Esophagus squamous epithelium (tissue), 5 donors: ENCODE data around the gene STAM. TPM values are rescaled to one million over a fixed set of nuclear protein-coding genes. Genes with fewer than 3 reads are reported as not detected.

Experiments used
- DNase-seq: peaks from one replicate; lab custom pipeline; 2025; lab: John Stamatoyannopoulos, UW
- H3K27ac ChIP-seq, 4 donors: fragments of 200-600 bp; sonication (generic); one replicate each; pipeline ENCODE4 v1.5.1; 2016 to 2019; ENCODE audit warnings: mild to moderate bottlenecking in 1 of 4
- H3K27me3 ChIP-seq, 4 donors: fragments of 200-600 bp; sonication (generic); 1 replicate in 3 of 4; 2 replicates in 1 of 4; pipeline versions ENCODE4 v1.5.1 to v1.6.0; 2017 to 2021; ENCODE audit warnings: antibody characterized with exemption in 1 of 4
- H3K36me3 ChIP-seq, 3 donors: fragments of 200-600 bp; sonication (generic); one replicate each; pipeline ENCODE4 v1.5.1; 2016 to 2019
- H3K4me1 ChIP-seq, 3 donors: fragments of 200-600 bp; sonication (generic); one replicate each; pipeline ENCODE4 v1.5.1; 2017 to 2019
- H3K4me3 ChIP-seq, 4 donors: fragments of 200-600 bp; sonication (generic); 1 replicate in 3 of 4; 2 replicates in 1 of 4; pipeline ENCODE4 v1.5.1; 2016 to 2019; ENCODE audit warnings: mild to moderate bottlenecking in 2 of 4, moderate library complexity in 1 of 4
- H3K9me3 ChIP-seq, 3 donors: fragments of 200-600 bp; sonication (generic); one replicate each; pipeline ENCODE4 v1.5.1; 2016 to 2019
- CTCF ChIP-seq, 6 experiments: fragments of 450-650 bp in 4 of 6; fragments of 200-600 bp in 2 of 6; sonication (generic) in 2 of 6; IDR thresholded peaks; one replicate each; pipeline ENCODE4 v1.5.1; 2016 to 2019; ENCODE audit warnings: antibody characterized with exemption in 6 of 6, mild to moderate bottlenecking in 4 of 6, moderate library complexity in 4 of 6
- POLR2A ChIP-seq, 4 donors: fragments of 450-650 bp; IDR thresholded peaks; one replicate each; pipeline ENCODE4 v1.6.1; 2017; ENCODE audit warnings: antibody characterized with exemption in 4 of 4, mild to moderate bottlenecking in 4 of 4, moderate library complexity in 3 of 4
- WGBS, 2 donors: methylation state at CpG; one replicate each; pipeline ENCODE4 v1.1.5; 2018; 5-methylcytosine and 5-hydroxymethylcytosine counted together
- intact Hi-C: fragments of 100-400 bp; cut with DNase I; formaldehyde crosslinking; loops from one replicate; pipeline ENCODE4 v1.15.0; 2022
- total RNA-seq, 4 donors: library from RNA; depleted of rRNA; stranded (reverse); fragments of >200 nt; gene quantifications; one replicate each; pipeline ENCODE4 v1.1.0, GENCODE V29; 2016
- donor health status: DM: yes; HTN: yes; CAD: no.

STAM gene
- total RNA-seq, 4 donors from 2014 or later = 19.9 to 28.6 (median 22.7) TPM

- no peak overlapping the region for H3K4me3 ChIP-seq
- no peak for DNase-seq
- 36 to 38% methylated on average over 4 of the region's 4 CpGs for WGBS, 2 donors
- H3K36me3 ChIP-seq = peaks cover 0 to 21% (median 0%) of the 10 kb centered on the region in 3 donors
- intact Hi-C loops = no loop called here
- TF ChIP-seq POLR2A (IDR thresholded peaks at IDR 0.05) (no peak), CTCF (IDR thresholded peaks at IDR 0.05) (no peak)
- H3K27ac ChIP-seq = peak overlapping the region in 3 of 4 donors; percentile 70 to 79 (median 73)
- peaks cover 0 to 28% (median 2%) of the 10 kb centered on the region in 3 donors for H3K4me1 ChIP-seq
- H3K9me3 ChIP-seq = no peaks in the 10 kb centered on the region
- H3K27me3 ChIP-seq = no peaks in the 10 kb centered on the region
Measured at GRCh38 chr10:17665747-17666146, 21.8 kb downstream of the STAM start.

- 67 to 74% methylated on average over 6 of the region's 6 CpGs for WGBS, 2 donors
- TF ChIP-seq POLR2A (IDR thresholded peaks at IDR 0.05) (no peak), CTCF (IDR thresholded peaks at IDR 0.05) (no peak)
- no peak for DNase-seq
- Histone ChIP-seq H3K36me3 (no peaks in the 10 kb centered on the region), H3K9me3 (no peaks in the 10 kb centered on the region), H3K4me3 (no peak overlapping the region), H3K27me3 (no peaks in the 10 kb centered on the region), H3K27ac (peak overlapping the region in 1 of 4 donors; percentile 7), H3K4me1 (peaks cover 0 to 33% (median 2%) of the 10 kb centered on the region in 3 donors)
- intact Hi-C loops = no loop called here
Measured at GRCh38 chr10:17668435-17669184, 24.7 kb downstream of the STAM start.

GRCh38 chr10:17669185-17669872 lies 25.4 kb downstream of the STAM start:
- 68 to 69% methylated on average over 10 to 11 of the region's 11 CpGs for WGBS, 2 donors
- no peak for TF ChIP-seq CTCF (IDR thresholded peaks at IDR 0.05)
- no peak for TF ChIP-seq POLR2A (IDR thresholded peaks at IDR 0.05)
- Histone ChIP-seq H3K9me3 (no peaks in the 10 kb centered on the region), H3K4me1 (peaks cover 0 to 35% (median 2%) of the 10 kb centered on the region in 3 donors), H3K27me3 (no peaks in the 10 kb centered on the region), H3K4me3 (no peak overlapping the region), H3K36me3 (no peaks in the 10 kb centered on the region), H3K27ac (peak overlapping the region in 1 of 4 donors; percentile 7)
- intact Hi-C loops = no loop called here
- DNase-seq = no peak

- H3K9me3 ChIP-seq = no peaks in the 10 kb centered on the region
- H3K27me3 ChIP-seq = no peaks in the 10 kb centered on the region
- TF ChIP-seq POLR2A (IDR thresholded peaks at IDR 0.05) (no peak), CTCF (IDR thresholded peaks at IDR 0.05) (no peak)
- no peak for DNase-seq
- intact Hi-C loops = no loop called here
- no peak overlapping the region for H3K4me3 ChIP-seq
- no peaks in the 10 kb centered on the region for H3K36me3 ChIP-seq
- H3K27ac ChIP-seq = no peak overlapping the region
- H3K4me1 ChIP-seq = peaks cover 0 to 22% (median 2%) of the 10 kb centered on the region in 3 donors
- WGBS, 2 donors = 58 to 61% methylated on average over 3 of the region's 3 CpGs
Measured at GRCh38 chr10:17671307-17671706, 27.4 kb downstream of the STAM start.
